Fibroblast of the aortic adventitia (primary cell): ENCODE measurements around the gene PSMD3. TPM values are rescaled to one million over a fixed set of nuclear protein-coding genes. Genes with fewer than 3 reads are reported as not detected.
"Not testable (repeated sequence)": the region's sequence is repeated elsewhere in the genome, so short reads cannot be mapped to it uniquely, and the experiment has no call there.

ENCODE experiments used
- DNase-seq: peaks from one replicate; pipeline ENCODE4 v3.0.0-alpha.2; 2010; ENCODE audit warnings: low read depth
- H3K4me3 ChIP-seq: 2 replicates; pipeline ENCODE4 v1.5.1; 2011; ENCODE audit warnings: low read depth, mild to moderate bottlenecking, control low read depth, low read length, moderate library complexity
- CTCF ChIP-seq: IDR thresholded peaks from 2 replicates; pipeline ENCODE4 v1.5.1; 2011; ENCODE audit warnings: mild to moderate bottlenecking, low read length, control low read depth, inconsistent platforms; ENCODE audit not compliant: insufficient read depth
- total RNA-seq: library from RNA; depleted of rRNA; stranded (reverse); fragments of >200 nt; gene quantifications from 2 replicates; pipeline ENCODE4 v1.2.3, GENCODE V29; 2012; ENCODE audit warnings: low replicate concordance

PSMD3 gene
- total RNA-seq, 1 donor: 73.5 TPM

- no peak overlapping the region for H3K4me3 ChIP-seq
- no peak for DNase-seq
- TF ChIP-seq CTCF: no peak
Observed at GRCh38 chr17:39996162-39996561, 15.6 kb downstream of the PSMD3 start.

- DNase-seq: no peak
- TF ChIP-seq CTCF: no peak
- no peak overlapping the region for H3K4me3 ChIP-seq
Observed at GRCh38 chr17:39996800-39997199, 16.2 kb downstream of the PSMD3 start.

DNA sequence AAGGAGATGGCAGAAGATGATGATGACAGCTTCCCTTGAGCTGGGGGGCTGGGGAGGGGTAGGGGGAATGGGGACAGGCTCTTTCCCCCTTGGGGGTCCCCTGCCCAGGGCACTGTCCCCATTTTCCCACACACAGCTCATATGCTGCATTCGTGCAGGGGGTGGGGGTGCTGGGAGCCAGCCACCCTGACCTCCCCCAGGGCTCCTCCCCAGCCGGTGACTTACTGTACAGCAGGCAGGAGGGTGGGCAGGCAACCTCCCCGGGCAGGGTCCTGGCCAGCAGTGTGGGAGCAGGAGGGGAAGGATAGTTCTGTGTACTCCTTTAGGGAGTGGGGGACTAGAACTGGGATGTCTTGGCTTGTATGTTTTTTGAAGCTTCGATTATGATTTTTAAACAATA lies 16.9 kb downstream of the PSMD3 start:
- DNase-seq: no peak
- no peak for TF ChIP-seq CTCF
- no peak overlapping the region for H3K4me3 ChIP-seq

DNA sequence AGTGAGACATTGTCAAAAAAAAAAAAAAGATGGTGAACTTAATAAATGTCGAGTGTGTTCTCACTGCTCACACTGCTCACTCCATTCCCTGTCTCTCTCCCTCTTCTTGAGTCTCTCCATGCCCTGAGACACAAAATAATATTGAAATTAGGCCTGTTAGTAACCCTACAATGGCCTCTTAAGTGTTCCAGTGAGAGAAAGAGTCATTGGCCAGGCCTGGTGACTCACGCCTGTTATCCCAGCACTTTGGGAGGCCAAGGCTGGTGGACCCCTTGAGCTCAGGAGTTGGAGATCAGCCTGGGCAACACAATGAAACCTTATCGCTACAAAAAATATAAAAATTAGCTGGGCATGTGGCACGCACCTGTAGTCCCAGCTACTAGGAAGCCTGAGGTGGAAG lies 18.5 kb downstream of the PSMD3 start:
- no peak for TF ChIP-seq CTCF
- no peak overlapping the region for H3K4me3 ChIP-seq
- DNase-seq: no peak

GRCh38 chr17:40000161-40000560 lies 19.6 kb downstream of the PSMD3 start:
- TF ChIP-seq CTCF: no peak
- no peak overlapping the region for H3K4me3 ChIP-seq
- DNase-seq: no peak

GRCh38 chr17:40001335-40001734 lies 20.7 kb downstream of the PSMD3 start:
- not testable (repeated sequence) for DNase-seq, H3K4me3 ChIP-seq

GRCh38 chr17:40004072-40004471 lies 23.5 kb downstream of the PSMD3 start:
- H3K4me3 ChIP-seq: no peak overlapping the region
- no peak for TF ChIP-seq CTCF
- DNase-seq: no peak
